Measurements from ENCODE around the gene PNMA6E. TPM values are rescaled to one million over a fixed set of nuclear protein-coding genes. Genes with fewer than 3 reads are reported as not detected.

The PNMA6E gene
- total RNA-seq, 1 donor from 2014 or later, result not detected

GRCh38 chrX:153408871-153409351 lies 7.8 kb upstream of the PNMA6E start:
- no peak for DNase-seq (ENCODE audit: extremely low spot score, unreplicated experiment)
- no peaks in the 10 kb centered on the region for H3K4me1 Mint-ChIP-seq (ENCODE audit: unreplicated experiment)
- no peaks in the 10 kb centered on the region for H3K9me3 Mint-ChIP-seq (ENCODE audit: unreplicated experiment)
- H3K27ac Mint-ChIP-seq (ENCODE audit: unreplicated experiment), result no peak overlapping the region
- no peak overlapping the region for H3K4me3 Mint-ChIP-seq (ENCODE audit: unreplicated experiment)
- TF ChIP-seq CTCF (IDR thresholded peaks at IDR 0.05), result no peak
- no peaks in the 10 kb centered on the region for H3K36me3 Mint-ChIP-seq (ENCODE audit: unreplicated experiment)
- H3K27me3 Mint-ChIP-seq (ENCODE audit: unreplicated experiment), result peaks cover 8% of the 10 kb centered on the region

- Mint-ChIP-seq H3K36me3 (ENCODE audit: unreplicated experiment) (no peaks in the 10 kb centered on the region), H3K9me3 (ENCODE audit: unreplicated experiment) (no peaks in the 10 kb centered on the region), H3K27me3 (ENCODE audit: unreplicated experiment) (peaks cover 11% of the 10 kb centered on the region), H3K4me1 (ENCODE audit: unreplicated experiment) (no peaks in the 10 kb centered on the region), H3K4me3 (ENCODE audit: unreplicated experiment) (no peak overlapping the region), H3K27ac (ENCODE audit: unreplicated experiment) (no peak overlapping the region)
- TF ChIP-seq CTCF (IDR thresholded peaks at IDR 0.05), result no peak
- DNase-seq (ENCODE audit: extremely low spot score, unreplicated experiment), result no peak
Observed at GRCh38 chrX:153408221-153408721, 7.1 kb upstream of the PNMA6E start.

- H3K27me3 Mint-ChIP-seq (ENCODE audit: unreplicated experiment), result peaks cover 16% of the 10 kb centered on the region
- no peak for TF ChIP-seq CTCF (IDR thresholded peaks at IDR 0.05)
- H3K27ac Mint-ChIP-seq (ENCODE audit: unreplicated experiment), result no peak overlapping the region
- no peak overlapping the region for H3K4me3 Mint-ChIP-seq (ENCODE audit: unreplicated experiment)
- H3K9me3 Mint-ChIP-seq (ENCODE audit: unreplicated experiment), result peaks cover 3% of the 10 kb centered on the region
- no peaks in the 10 kb centered on the region for H3K36me3 Mint-ChIP-seq (ENCODE audit: unreplicated experiment)
- H3K4me1 Mint-ChIP-seq (ENCODE audit: unreplicated experiment), result no peaks in the 10 kb centered on the region
- no peak for DNase-seq (ENCODE audit: extremely low spot score, unreplicated experiment)
Observed at GRCh38 chrX:153407736-153408135, 6.6 kb upstream of the PNMA6E start.

GRCh38 chrX:153406903-153407302 lies 5.8 kb upstream of the PNMA6E start:
- Mint-ChIP-seq H3K27ac (ENCODE audit: unreplicated experiment) (no peak overlapping the region), H3K36me3 (ENCODE audit: unreplicated experiment) (no peaks in the 10 kb centered on the region), H3K27me3 (ENCODE audit: unreplicated experiment) (peaks cover 16% of the 10 kb centered on the region)

GRCh38 chrX:153406011-153406410 lies 4.9 kb upstream of the PNMA6E start:
- H3K27me3 Mint-ChIP-seq (ENCODE audit: unreplicated experiment), result peaks cover 19% of the 10 kb centered on the region
- no peak overlapping the region for H3K4me3 Mint-ChIP-seq (ENCODE audit: unreplicated experiment)
- H3K4me1 Mint-ChIP-seq (ENCODE audit: unreplicated experiment), result no peaks in the 10 kb centered on the region
- H3K9me3 Mint-ChIP-seq (ENCODE audit: unreplicated experiment), result peaks cover 4% of the 10 kb centered on the region
- H3K36me3 Mint-ChIP-seq (ENCODE audit: unreplicated experiment), result no peaks in the 10 kb centered on the region
- no peak overlapping the region for H3K27ac Mint-ChIP-seq (ENCODE audit: unreplicated experiment)
- no peak for DNase-seq (ENCODE audit: extremely low spot score, unreplicated experiment)
- no peak for TF ChIP-seq CTCF (IDR thresholded peaks at IDR 0.05)

More at GRCh38 chrX:153406903-153407302, 5.8 kb upstream of the PNMA6E start:
- no peak for TF ChIP-seq CTCF (IDR thresholded peaks at IDR 0.05)
- Mint-ChIP-seq H3K4me1 (ENCODE audit: unreplicated experiment) (no peaks in the 10 kb centered on the region), H3K4me3 (ENCODE audit: unreplicated experiment) (no peak overlapping the region), H3K9me3 (ENCODE audit: unreplicated experiment) (peaks cover 4% of the 10 kb centered on the region)
- DNase-seq (ENCODE audit: extremely low spot score, unreplicated experiment), result no peak
